ENCODE data around the gene EIF3D.

GRCh38 chr22:36506637-36507517 is 22.1 kb downstream of the EIF3D start, which contains the start of gene FOXRED2:
- TF ChIP-seq, protein P1, sequence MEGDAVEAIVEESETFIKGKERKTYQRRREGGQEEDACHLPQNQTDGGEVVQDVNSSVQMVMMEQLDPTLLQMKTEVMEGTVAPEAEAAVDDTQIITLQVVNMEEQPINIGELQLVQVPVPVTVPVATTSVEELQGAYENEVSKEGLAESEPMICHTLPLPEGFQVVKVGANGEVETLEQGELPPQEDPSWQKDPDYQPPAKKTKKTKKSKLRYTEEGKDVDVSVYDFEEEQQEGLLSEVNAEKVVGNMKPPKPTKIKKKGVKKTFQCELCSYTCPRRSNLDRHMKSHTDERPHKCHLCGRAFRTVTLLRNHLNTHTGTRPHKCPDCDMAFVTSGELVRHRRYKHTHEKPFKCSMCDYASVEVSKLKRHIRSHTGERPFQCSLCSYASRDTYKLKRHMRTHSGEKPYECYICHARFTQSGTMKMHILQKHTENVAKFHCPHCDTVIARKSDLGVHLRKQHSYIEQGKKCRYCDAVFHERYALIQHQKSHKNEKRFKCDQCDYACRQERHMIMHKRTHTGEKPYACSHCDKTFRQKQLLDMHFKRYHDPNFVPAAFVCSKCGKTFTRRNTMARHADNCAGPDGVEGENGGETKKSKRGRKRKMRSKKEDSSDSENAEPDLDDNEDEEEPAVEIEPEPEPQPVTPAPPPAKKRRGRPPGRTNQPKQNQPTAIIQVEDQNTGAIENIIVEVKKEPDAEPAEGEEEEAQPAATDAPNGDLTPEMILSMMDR (IDR thresholded peaks at IDR 0.05; ENCODE audit: low read length): no peak
- no peak for TF ChIP-seq EZH2 (optimal IDR thresholded peaks at IDR 0.05; ENCODE audit: low read depth, low read length)
